Measurements from ENCODE around the gene CYTH1. TPM values are rescaled to one million over a fixed set of nuclear protein-coding genes. Genes with fewer than 3 reads are reported as not detected.
A peak's percentile ranks its signal among the peaks of the same experiment; 100 is the strongest.
"Not testable (repeated sequence)": the region's sequence is repeated elsewhere in the genome, so short reads cannot be mapped to it uniquely, and the experiment has no call there.

CYTH1 gene
- polyA plus RNA-seq, 1 donor, result 40.6 TPM

- DNase-seq, result no peak
- no peaks in the 10 kb centered on the region for H3K27me3 ChIP-seq (ENCODE audit: control insufficient read depth, insufficient read depth, low read length)
- no peaks in the 10 kb centered on the region for H3K9me3 ChIP-seq (ENCODE audit: control insufficient read depth, low read depth, low read length)
- peaks cover 4% of the 10 kb centered on the region for H3K4me1 ChIP-seq (ENCODE audit: control insufficient read depth, insufficient read depth, low read length)
- no peak overlapping the region for H3K4me3 ChIP-seq (ENCODE audit: low read length)
- no peak overlapping the region for H3K27ac ChIP-seq (ENCODE audit: low read length)
- WGBS (ENCODE audit: insufficient coverage, low lambda C conversion rate), result 100% methylated on average over 1 of the region's 7 CpGs
- H3K36me3 ChIP-seq (ENCODE audit: control insufficient read depth, insufficient read depth, low read length), result peaks cover 47% of the 10 kb centered on the region
Measured at GRCh38 chr17:78673395-78673794, 108.7 kb downstream of the CYTH1 start.

DNA sequence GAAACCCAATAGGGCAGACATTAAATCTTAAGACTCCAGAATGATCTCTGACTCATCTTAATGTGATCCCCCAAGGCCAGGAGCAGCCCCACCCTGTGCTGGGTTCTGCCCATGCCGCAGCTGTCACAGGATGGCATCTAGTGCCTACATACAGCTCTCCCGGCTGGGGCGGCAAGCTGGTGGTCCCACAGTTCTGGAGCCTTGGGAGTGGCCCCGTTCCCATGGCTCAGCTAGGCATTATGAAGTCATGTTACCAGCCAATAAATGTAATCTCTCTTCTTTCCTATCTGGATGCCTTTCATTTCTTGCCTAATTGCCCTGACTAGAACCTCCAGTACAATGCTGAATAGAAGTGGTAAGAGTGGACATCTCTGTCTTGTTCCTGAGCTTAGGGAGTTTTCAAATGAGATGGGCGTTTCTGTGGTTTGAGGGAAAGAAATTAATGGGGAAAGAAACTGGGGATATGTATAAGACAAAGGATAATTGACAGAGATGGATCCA is 109.2 kb downstream of the CYTH1 start:
- Histone ChIP-seq H3K36me3 (ENCODE audit: control insufficient read depth, insufficient read depth, low read length) (peaks cover 43% of the 10 kb centered on the region), H3K27ac (ENCODE audit: low read length) (no peak overlapping the region), H3K9me3 (ENCODE audit: control insufficient read depth, low read depth, low read length) (no peaks in the 10 kb centered on the region), H3K27me3 (ENCODE audit: control insufficient read depth, insufficient read depth, low read length) (no peaks in the 10 kb centered on the region), H3K4me3 (ENCODE audit: low read length) (no peak overlapping the region), H3K4me1 (ENCODE audit: control insufficient read depth, insufficient read depth, low read length) (peaks cover 4% of the 10 kb centered on the region)
- WGBS (ENCODE audit: insufficient coverage, low lambda C conversion rate), result 100% methylated on average over 1 of the region's 5 CpGs
- DNase-seq, result peak in 1 of 2 donors; percentile 20

DNA sequence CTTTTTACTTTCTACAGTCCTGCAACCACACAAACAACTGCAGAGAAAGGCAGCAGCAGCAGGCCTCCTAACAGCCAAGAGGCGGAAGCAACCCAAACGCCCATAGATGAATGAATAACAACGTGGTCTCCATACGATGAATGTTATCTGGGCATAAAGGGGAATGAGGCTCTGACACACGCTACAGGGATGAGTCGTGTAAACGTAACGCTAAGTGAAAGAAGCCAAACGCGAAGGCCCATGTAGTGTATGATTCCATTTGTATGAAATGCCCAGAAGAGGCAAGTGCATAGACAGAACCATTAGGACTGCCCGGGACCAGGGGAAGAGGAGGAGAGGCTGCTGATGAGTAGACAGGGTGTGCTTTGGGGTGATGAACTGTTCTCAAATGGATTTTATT is 110.1 kb downstream of the CYTH1 start:
- peak in 1 of 2 donors; percentile 16 for DNase-seq
- H3K27ac ChIP-seq (ENCODE audit: low read length), result no peak overlapping the region
- no peak overlapping the region for H3K4me3 ChIP-seq (ENCODE audit: low read length)
- no peaks in the 10 kb centered on the region for H3K27me3 ChIP-seq (ENCODE audit: control insufficient read depth, insufficient read depth, low read length)
- H3K4me1 ChIP-seq (ENCODE audit: control insufficient read depth, insufficient read depth, low read length), result peaks cover 4% of the 10 kb centered on the region
- H3K36me3 ChIP-seq (ENCODE audit: control insufficient read depth, insufficient read depth, low read length), result peaks cover 34% of the 10 kb centered on the region
- H3K9me3 ChIP-seq (ENCODE audit: control insufficient read depth, low read depth, low read length), result no peaks in the 10 kb centered on the region
- 70% methylated on average over 2 of the region's 11 CpGs for WGBS (ENCODE audit: insufficient coverage, low lambda C conversion rate)

GRCh38 chr17:78671726-78672001 is 110.4 kb downstream of the CYTH1 start:
- H3K4me3 ChIP-seq (ENCODE audit: low read length); H3K27me3 ChIP-seq (ENCODE audit: control insufficient read depth, insufficient read depth, low read length); H3K4me1 ChIP-seq (ENCODE audit: control insufficient read depth, insufficient read depth, low read length); H3K27ac ChIP-seq (ENCODE audit: low read length); H3K9me3 ChIP-seq (ENCODE audit: control insufficient read depth, low read depth, low read length): not testable (repeated sequence)
- DNase-seq, result peak in 1 of 2 donors; percentile 51
- H3K36me3 ChIP-seq (ENCODE audit: control insufficient read depth, insufficient read depth, low read length), result peaks cover 30% of the 10 kb centered on the region
- 80% methylated on average over 2 of the region's 3 CpGs for WGBS (ENCODE audit: insufficient coverage, low lambda C conversion rate)

GRCh38 chr17:78670850-78671725 is 111.0 kb downstream of the CYTH1 start:
- no peak for DNase-seq
- H3K9me3 ChIP-seq (ENCODE audit: control insufficient read depth, low read depth, low read length), result no peaks in the 10 kb centered on the region
- H3K4me1 ChIP-seq (ENCODE audit: control insufficient read depth, insufficient read depth, low read length), result peaks cover 13% of the 10 kb centered on the region
- no peaks in the 10 kb centered on the region for H3K27me3 ChIP-seq (ENCODE audit: control insufficient read depth, insufficient read depth, low read length)
- no peak overlapping the region for H3K27ac ChIP-seq (ENCODE audit: low read length)
- 79% methylated on average over 8 of the region's 20 CpGs for WGBS (ENCODE audit: insufficient coverage, low lambda C conversion rate)
- no peak overlapping the region for H3K4me3 ChIP-seq (ENCODE audit: low read length)
- peaks cover 26% of the 10 kb centered on the region for H3K36me3 ChIP-seq (ENCODE audit: control insufficient read depth, insufficient read depth, low read length)

DNA sequence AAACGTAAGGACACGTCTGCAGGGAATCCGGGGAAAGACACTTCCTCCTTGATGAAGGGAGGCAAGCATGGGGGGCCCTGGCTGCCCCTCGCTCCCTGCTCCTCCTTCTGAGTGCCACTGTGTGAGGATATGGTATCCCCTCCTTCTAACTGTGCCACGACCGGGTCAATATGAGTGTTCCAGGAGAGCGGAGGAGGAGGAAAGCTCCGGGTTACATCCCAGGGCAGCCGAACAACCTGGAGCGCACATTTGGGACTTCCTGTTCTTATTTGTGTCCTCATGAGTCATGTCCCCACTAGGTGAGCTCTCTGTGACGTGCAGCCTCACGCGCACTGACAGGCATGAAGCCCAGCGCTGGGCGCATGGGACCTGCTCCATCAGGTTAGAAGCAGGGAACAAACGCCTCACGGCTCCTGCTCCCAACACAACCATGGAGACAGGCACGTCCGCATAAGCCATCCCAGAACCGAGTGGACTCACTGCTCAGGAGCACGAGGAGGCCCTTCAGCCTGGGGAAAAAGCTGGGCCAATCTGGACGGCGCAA is 112.0 kb downstream of the CYTH1 start:
- no peak for DNase-seq
- no CpG with 5 or more reads among the region's 23 CpGs for WGBS (ENCODE audit: insufficient coverage, low lambda C conversion rate)
- Histone ChIP-seq H3K4me3 (ENCODE audit: low read length) (no peak overlapping the region), H3K27me3 (ENCODE audit: control insufficient read depth, insufficient read depth, low read length) (no peaks in the 10 kb centered on the region), H3K27ac (ENCODE audit: low read length) (no peak overlapping the region), H3K36me3 (ENCODE audit: control insufficient read depth, insufficient read depth, low read length) (peaks cover 15% of the 10 kb centered on the region), H3K9me3 (ENCODE audit: control insufficient read depth, low read depth, low read length) (no peaks in the 10 kb centered on the region), H3K4me1 (ENCODE audit: control insufficient read depth, insufficient read depth, low read length) (peaks cover 21% of the 10 kb centered on the region)

DNA sequence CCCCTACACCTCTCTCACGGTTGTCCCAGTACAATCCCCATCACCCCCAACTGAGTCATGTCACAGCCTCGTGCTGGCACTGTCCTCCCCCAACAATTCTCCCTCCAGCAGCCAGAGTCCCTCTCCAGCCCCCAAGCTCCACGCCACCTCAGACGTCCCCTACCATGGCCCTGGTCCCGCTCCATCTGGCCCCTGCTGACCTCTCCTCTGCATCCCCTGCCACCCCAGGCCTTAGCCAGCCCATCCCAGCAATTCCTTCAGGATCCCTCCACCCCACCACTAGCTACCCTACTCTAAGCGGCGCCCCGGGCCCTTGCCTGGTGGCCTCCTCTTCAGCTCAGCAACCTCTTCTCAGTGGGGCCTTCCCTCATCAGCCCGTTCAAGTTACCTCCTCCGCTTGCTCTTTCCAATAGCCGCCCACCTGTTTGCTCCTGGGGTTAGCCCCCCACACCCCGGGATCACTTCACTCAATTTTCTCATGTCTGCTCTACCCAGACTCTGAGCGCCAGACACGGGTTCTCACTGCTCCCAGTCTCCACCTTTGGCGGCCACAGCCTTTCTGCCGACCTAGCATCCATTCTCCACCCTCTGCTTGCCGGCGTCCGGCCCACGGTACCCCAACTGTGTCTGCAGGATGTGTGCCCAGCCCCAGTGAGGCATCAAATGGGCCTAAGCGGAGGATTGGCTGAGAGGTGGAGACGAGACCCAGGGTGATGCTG is 112.7 kb downstream of the CYTH1 start:
- peaks cover 28% of the 10 kb centered on the region for H3K4me1 ChIP-seq (ENCODE audit: control insufficient read depth, insufficient read depth, low read length)
- WGBS (ENCODE audit: insufficient coverage, low lambda C conversion rate), result no CpG with 5 or more reads among the region's 22 CpGs
- peaks cover 9% of the 10 kb centered on the region for H3K36me3 ChIP-seq (ENCODE audit: control insufficient read depth, insufficient read depth, low read length)
- no peak overlapping the region for H3K4me3 ChIP-seq (ENCODE audit: low read length)
- no peaks in the 10 kb centered on the region for H3K9me3 ChIP-seq (ENCODE audit: control insufficient read depth, low read depth, low read length)
- no peak overlapping the region for H3K27ac ChIP-seq (ENCODE audit: low read length)
- no peaks in the 10 kb centered on the region for H3K27me3 ChIP-seq (ENCODE audit: control insufficient read depth, insufficient read depth, low read length)
- no peak for DNase-seq

DNA sequence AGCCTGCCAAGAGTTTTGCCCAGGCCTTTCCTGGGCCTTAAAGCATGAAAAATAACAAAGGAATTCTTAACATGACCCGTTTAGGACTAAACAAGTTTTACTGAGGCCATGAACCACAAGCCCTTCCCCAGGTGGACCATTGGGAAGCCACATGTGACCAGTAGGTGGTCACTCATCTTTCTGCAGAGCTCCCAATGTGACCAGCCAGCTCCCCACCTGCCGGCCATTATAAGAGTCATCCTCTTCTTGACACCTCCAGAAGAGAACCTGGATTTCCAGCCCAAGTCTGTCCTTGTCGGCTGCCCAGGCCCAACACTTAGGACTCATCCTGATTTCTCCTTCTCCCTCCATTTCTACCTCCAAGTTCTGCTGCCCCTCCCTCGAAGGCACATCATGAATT is 113.2 kb downstream of the CYTH1 start:
- Histone ChIP-seq H3K4me3 (ENCODE audit: low read length) (no peak overlapping the region), H3K4me1 (ENCODE audit: control insufficient read depth, insufficient read depth, low read length) (peaks cover 28% of the 10 kb centered on the region), H3K27me3 (ENCODE audit: control insufficient read depth, insufficient read depth, low read length) (no peaks in the 10 kb centered on the region), H3K36me3 (ENCODE audit: control insufficient read depth, insufficient read depth, low read length) (peaks cover 6% of the 10 kb centered on the region), H3K9me3 (ENCODE audit: control insufficient read depth, low read depth, low read length) (no peaks in the 10 kb centered on the region), H3K27ac (ENCODE audit: low read length) (no peak overlapping the region)
- WGBS (ENCODE audit: insufficient coverage, low lambda C conversion rate), result no CpG with 5 or more reads among the region's 4 CpGs
- DNase-seq, result no peak

DNA sequence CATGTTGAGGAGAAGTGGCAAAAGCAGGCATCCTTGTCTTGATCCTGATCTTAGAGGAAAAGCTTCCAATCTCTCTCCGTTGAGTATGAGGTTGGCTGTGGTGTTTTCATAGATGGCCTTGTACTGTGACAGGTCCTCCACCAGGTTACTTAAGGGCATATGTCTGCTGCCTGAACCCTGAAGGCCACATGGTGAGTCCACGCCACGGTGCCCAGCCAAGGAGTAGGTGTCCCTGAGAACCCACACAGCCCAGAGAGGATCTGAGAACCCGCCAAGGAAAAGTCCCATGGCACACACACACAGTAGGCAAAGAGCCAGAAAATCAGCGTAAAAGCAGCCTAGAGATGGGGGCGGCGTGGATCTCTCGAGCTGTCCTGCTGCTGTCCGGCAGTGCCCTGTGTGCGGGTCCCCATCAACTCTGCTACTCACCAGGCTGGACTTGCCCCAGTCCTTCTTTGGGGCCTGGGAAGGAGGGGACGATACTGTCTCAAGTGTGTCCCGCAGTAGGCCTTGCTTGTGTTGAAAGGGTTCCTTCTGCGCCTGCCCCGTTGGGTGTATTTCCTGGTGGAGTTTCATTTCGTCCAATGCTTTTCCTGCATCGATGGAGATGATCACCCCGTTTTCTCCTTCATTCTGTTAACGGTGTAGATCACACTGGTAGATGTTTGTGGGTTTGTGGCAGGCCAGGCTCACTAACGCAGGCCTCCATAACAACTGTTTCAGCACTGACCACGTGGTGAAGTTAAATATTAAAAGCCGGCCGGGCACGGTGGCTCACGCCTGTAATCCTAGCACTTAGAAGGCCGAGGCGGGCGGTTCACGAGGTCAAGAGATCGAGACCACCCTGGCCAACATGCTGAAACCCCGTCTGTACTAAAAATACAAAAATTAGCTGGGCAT is 114.1 kb downstream of the CYTH1 start:
- WGBS (ENCODE audit: insufficient coverage, low lambda C conversion rate), result no CpG with 5 or more reads among the region's 30 CpGs
- Histone ChIP-seq H3K4me1 (ENCODE audit: control insufficient read depth, insufficient read depth, low read length) (peaks cover 28% of the 10 kb centered on the region), H3K27ac (ENCODE audit: low read length) (no peak overlapping the region), H3K4me3 (ENCODE audit: low read length) (no peak overlapping the region), H3K9me3 (ENCODE audit: control insufficient read depth, low read depth, low read length) (no peaks in the 10 kb centered on the region), H3K27me3 (ENCODE audit: control insufficient read depth, insufficient read depth, low read length) (no peaks in the 10 kb centered on the region), H3K36me3 (ENCODE audit: control insufficient read depth, insufficient read depth, low read length) (peaks cover 2% of the 10 kb centered on the region)
- DNase-seq, result no peak

GRCh38 chr17:78667091-78667490 is 115.0 kb downstream of the CYTH1 start:
- no peak overlapping the region for H3K27ac ChIP-seq (ENCODE audit: low read length)
- DNase-seq, result no peak
- H3K9me3 ChIP-seq (ENCODE audit: control insufficient read depth, low read depth, low read length), result no peaks in the 10 kb centered on the region
- peaks cover 24% of the 10 kb centered on the region for H3K4me1 ChIP-seq (ENCODE audit: control insufficient read depth, insufficient read depth, low read length)
- no peak overlapping the region for H3K4me3 ChIP-seq (ENCODE audit: low read length)
- no CpG with 5 or more reads among the region's 10 CpGs for WGBS (ENCODE audit: insufficient coverage, low lambda C conversion rate)
- no peaks in the 10 kb centered on the region for H3K36me3 ChIP-seq (ENCODE audit: control insufficient read depth, insufficient read depth, low read length)
- no peaks in the 10 kb centered on the region for H3K27me3 ChIP-seq (ENCODE audit: control insufficient read depth, insufficient read depth, low read length)
